Breast epithelium (tissue), 3 donors: Measurements from ENCODE around the gene RERE.

ENCODE experiments used
- CTCF ChIP-seq, 3 donors: fragments of 450-650 bp; IDR thresholded peaks; one replicate each; pipeline ENCODE4 v1.5.1; 2016 to 2017; ENCODE audit warnings: antibody characterized with exemption in 3 of 3, mild to moderate bottlenecking in 3 of 3, moderate library complexity in 3 of 3
- POLR2A ChIP-seq: fragments of 450-650 bp; IDR thresholded peaks from one replicate; pipeline ENCODE4 v1.6.1; 2016; ENCODE audit warnings: antibody characterized with exemption, mild to moderate bottlenecking, moderate library complexity
- POLR2AphosphoS5 ChIP-seq, 3 donors: sonication (generic); formaldehyde crosslinking; IDR thresholded peaks; one replicate each; pipeline ENCODE4 v1.6.1; 2017; ENCODE audit warnings: antibody characterized with exemption in 3 of 3

GRCh38 chr1:8467308-8467707 lies 350.1 kb downstream of the RERE start:
- TF ChIP-seq CTCF (IDR thresholded peaks at IDR 0.05), result no peak
- no peak for TF ChIP-seq POLR2A
- no peak for TF ChIP-seq POLR2AphosphoS5 (IDR thresholded peaks at IDR 0.05)
